Gastroesophageal sphincter (tissue), 4 donors: Measurements from ENCODE around the gene ZNF624. TPM values are rescaled to one million over a fixed set of nuclear protein-coding genes. Genes with fewer than 3 reads are reported as not detected.

Experiments
- ATAC-seq: fragments of 150-250 bp; one replicate; pipeline ENCODE4 v1.9.1; 2016; ENCODE audit warnings: mild to moderate bottlenecking, moderate library complexity
- H3K27ac ChIP-seq, 4 donors: fragments of 200-600 bp; sonication (generic) in 3 of 4; 1 replicate in 3 of 4; 2 replicates in 1 of 4; pipeline ENCODE4 v1.5.1; 2016 to 2019
- H3K27me3 ChIP-seq: fragments of 200-600 bp; sonication (generic); one replicate; pipeline ENCODE4 v1.5.1; 2019
- H3K36me3 ChIP-seq, 2 donors: fragments of 200-600 bp; sonication (generic); one replicate each; pipeline ENCODE4 v1.5.1; 2019; ENCODE audit warnings: control low read depth in 1 of 2
- H3K4me1 ChIP-seq, 3 donors: fragments of 200-600 bp; sonication (generic); 1 replicate in 2 of 3; 2 replicates in 1 of 3; pipeline ENCODE4 v1.5.1; 2016 to 2019; ENCODE audit warnings: control low read depth in 2 of 3
- H3K4me3 ChIP-seq, 2 donors: fragments of 200-600 bp; sonication (generic); one replicate each; pipeline ENCODE4 v1.5.1; 2019; ENCODE audit warnings: mild to moderate bottlenecking in 1 of 2, moderate library complexity in 1 of 2
- H3K9me3 ChIP-seq, 3 donors: fragments of 200-600 bp; sonication (generic); one replicate each; pipeline ENCODE4 v1.5.1; 2017 to 2019; ENCODE audit warnings: control low read depth in 2 of 3
- EP300 ChIP-seq: sonication (generic); formaldehyde crosslinking; IDR thresholded peaks from one replicate; pipeline ENCODE4 v1.6.1; 2017; ENCODE audit warnings: antibody characterized with exemption, mild to moderate bottlenecking
- POLR2A ChIP-seq, 2 donors: fragments of 450-650 bp; IDR thresholded peaks; one replicate each; pipeline ENCODE4 v1.6.1; 2017; ENCODE audit warnings: antibody characterized with exemption in 2 of 2, mild to moderate bottlenecking in 2 of 2, moderate library complexity in 1 of 2
- POLR2AphosphoS5 ChIP-seq: sonication (generic); formaldehyde crosslinking; IDR thresholded peaks from one replicate; pipeline ENCODE4 v1.6.1; 2017; ENCODE audit warnings: antibody characterized with exemption
- WGBS, 2 donors: methylation state at CpG; one replicate each; pipeline ENCODE4 v1.1.5; 2018; ENCODE audit warnings: low coverage in 1 of 2; 5-methylcytosine and 5-hydroxymethylcytosine counted together
- small RNA-seq, 4 donors: library from RNA; depleted of rRNA; stranded (forward); fragments of <200 nt; gene quantifications; one replicate each; pipeline ENCODE3, GENCODE V24; 2016
- total RNA-seq, 4 donors: library from RNA; depleted of rRNA; stranded (reverse); fragments of >200 nt; gene quantifications; one replicate each; pipeline ENCODE4 v1.1.0, GENCODE V29; 2016
- TF ChIP-seq, protein P1 (sequence below), 4 experiments: fragments of 200-600 bp in 2 of 4; fragments of 450-650 bp in 2 of 4; sonication (generic) in 1 of 4; IDR thresholded peaks; one replicate each; pipeline ENCODE4 v1.5.1; 2017 to 2019; ENCODE audit warnings: antibody characterized with exemption in 4 of 4, mild to moderate bottlenecking in 2 of 4, moderate library complexity in 2 of 4

ZNF624 gene
- total RNA-seq, 4 donors from 2014 or later: 3.0 to 4.4 (median 3.4) TPM

DNA sequence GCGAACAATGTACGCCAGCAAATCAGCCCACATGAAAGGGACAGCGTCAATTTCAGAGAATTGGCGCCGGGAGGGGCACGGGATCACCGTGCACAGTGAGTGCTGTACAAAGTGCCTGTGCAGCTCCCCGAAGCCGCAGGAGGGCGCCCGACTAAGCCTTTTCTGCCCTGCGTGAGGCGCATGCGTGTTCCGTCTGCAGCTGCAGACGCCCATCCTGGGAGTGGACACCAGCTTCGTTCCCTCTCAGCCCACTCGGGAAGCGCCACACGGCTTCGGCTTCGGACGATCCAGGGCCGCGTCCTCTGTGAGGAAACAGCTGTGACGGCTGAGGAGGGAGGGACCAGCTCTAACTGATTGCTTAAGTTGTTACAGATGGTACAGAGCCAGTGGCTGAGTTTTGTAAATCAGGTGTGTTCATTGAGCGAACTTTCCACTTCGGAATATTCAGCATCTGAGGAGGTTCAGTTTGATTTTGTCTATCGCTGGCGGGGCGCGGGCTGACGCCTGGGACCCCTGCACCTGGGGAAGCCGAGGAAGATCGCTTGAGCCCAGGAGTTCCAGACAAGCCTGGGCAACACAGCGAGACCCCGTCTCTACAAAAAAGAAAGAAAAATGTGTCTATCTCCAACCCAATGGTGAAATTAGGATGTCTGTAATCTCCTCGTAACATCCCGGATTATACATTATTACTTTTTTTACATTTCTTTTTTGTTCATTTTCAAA, 69.2 kb downstream of the ZNF624 start:
- 18 to 34% methylated on average over 8 to 16 of the region's 39 CpGs for WGBS, 2 donors
- H3K27ac ChIP-seq: peak overlapping the region in 3 of 4 donors; percentile 71 to 74 (median 74)
- H3K9me3 ChIP-seq: no peaks in the 10 kb centered on the region
- peak; percentile 96 for ATAC-seq
- TF ChIP-seq POLR2AphosphoS5 (peak; percentile 32), EP300 (no peak), POLR2A (IDR thresholded peaks at IDR 0.05) (no peak)
- TF ChIP-seq, protein P1, sequence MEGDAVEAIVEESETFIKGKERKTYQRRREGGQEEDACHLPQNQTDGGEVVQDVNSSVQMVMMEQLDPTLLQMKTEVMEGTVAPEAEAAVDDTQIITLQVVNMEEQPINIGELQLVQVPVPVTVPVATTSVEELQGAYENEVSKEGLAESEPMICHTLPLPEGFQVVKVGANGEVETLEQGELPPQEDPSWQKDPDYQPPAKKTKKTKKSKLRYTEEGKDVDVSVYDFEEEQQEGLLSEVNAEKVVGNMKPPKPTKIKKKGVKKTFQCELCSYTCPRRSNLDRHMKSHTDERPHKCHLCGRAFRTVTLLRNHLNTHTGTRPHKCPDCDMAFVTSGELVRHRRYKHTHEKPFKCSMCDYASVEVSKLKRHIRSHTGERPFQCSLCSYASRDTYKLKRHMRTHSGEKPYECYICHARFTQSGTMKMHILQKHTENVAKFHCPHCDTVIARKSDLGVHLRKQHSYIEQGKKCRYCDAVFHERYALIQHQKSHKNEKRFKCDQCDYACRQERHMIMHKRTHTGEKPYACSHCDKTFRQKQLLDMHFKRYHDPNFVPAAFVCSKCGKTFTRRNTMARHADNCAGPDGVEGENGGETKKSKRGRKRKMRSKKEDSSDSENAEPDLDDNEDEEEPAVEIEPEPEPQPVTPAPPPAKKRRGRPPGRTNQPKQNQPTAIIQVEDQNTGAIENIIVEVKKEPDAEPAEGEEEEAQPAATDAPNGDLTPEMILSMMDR (IDR thresholded peaks at IDR 0.05): peak; percentile 68 to 97 (median 78)
- no peaks in the 10 kb centered on the region for H3K36me3 ChIP-seq
- H3K4me1 ChIP-seq: peaks cover 0 to 22% (median 8%) of the 10 kb centered on the region in 3 donors
- no peaks in the 10 kb centered on the region for H3K27me3 ChIP-seq
- H3K4me3 ChIP-seq: peak overlapping the region; percentile 0 to 48

DNA sequence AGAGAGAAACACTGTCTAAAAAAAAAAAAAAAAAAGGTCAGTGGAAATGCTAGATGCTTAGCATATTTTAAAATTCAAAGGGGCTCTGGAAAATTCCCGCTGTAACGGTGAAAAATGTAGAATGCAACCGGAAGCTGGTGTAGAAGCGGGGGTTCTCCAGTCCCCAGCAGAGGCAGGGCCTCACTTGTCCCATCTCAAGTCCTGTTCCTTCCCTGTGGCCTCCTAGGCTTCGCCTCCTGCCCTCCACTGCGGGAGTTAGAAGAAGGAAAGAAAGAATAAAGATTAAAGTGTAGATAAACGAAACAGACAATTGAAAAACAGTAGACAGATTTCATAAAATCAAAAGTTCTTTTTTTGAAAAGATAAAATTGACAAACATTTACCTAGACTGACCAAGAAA, 69.9 kb downstream of the ZNF624 start:
- Histone ChIP-seq H3K4me3 (peak overlapping the region in 1 of 2 donors; percentile 48), H3K27ac (peak overlapping the region in 3 of 4 donors; percentile 71 to 74 (median 74)), H3K27me3 (no peaks in the 10 kb centered on the region), H3K36me3 (no peaks in the 10 kb centered on the region), H3K4me1 (peaks cover 0 to 17% (median 8%) of the 10 kb centered on the region in 3 donors), H3K9me3 (no peaks in the 10 kb centered on the region)
- TF ChIP-seq EP300 (no peak), POLR2A (IDR thresholded peaks at IDR 0.05) (no peak)
- no peak for ATAC-seq
- 37 to 39% methylated on average over 6 to 7 of the region's 7 CpGs for WGBS, 2 donors

DNA sequence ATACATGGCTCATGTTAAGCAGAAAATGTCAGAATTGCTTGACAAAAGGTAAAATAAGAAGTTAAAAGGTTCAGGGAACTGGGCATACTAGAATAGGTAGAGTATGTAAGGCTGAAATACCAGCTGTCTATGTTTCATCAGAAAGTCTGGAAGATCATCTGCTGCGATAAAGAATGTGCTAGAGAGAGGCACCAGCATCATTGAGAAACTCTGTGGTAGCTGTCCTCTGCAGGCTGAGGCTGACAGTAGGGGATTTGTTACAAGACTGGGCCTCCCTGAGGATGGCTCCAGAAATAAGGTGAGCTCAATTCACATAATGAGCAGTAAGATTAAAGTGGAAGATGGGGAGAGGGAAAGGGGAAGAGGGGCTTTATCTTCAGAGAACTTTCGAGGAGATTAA, 80.2 kb downstream of the ZNF624 start:
- Histone ChIP-seq H3K27ac (no peak overlapping the region), H3K4me3 (no peak overlapping the region), H3K9me3 (no peaks in the 10 kb centered on the region), H3K36me3 (no peaks in the 10 kb centered on the region), H3K27me3 (peaks cover 13% of the 10 kb centered on the region), H3K4me1 (peaks cover 0 to 10% (median 1%) of the 10 kb centered on the region in 3 donors)
- TF ChIP-seq, protein P1 (IDR thresholded peaks at IDR 0.05): no peak
- TF ChIP-seq POLR2A (IDR thresholded peaks at IDR 0.05) (no peak), EP300 (no peak), POLR2AphosphoS5 (no peak)
- WGBS, 2 donors: 74 to 82% methylated on average over 2 of the region's 2 CpGs
- ATAC-seq: no peak

Small RNAs within 50 kb of the gene (small RNA-seq; reads per million reads assigned to genes)
- 0 reads per million in 4 donors for gene RNU6-405P

Other genes with a start within 250 kb of the ZNF624 start
- 10 to 100 TPM in 3 of 4 donors, 1 to 10 TPM in 1; 6.5 to 15.5 (median 11.6) TPM for gene TRPV2, start 238.3 kb downstream of the ZNF624 start, total RNA-seq
- gene LRRC75A, start 161.7 kb downstream of the ZNF624 start, total RNA-seq: 1 to 10 TPM in 3 of 4 donors, under 1 TPM in 1; 0.94 to 4.0 (median 2.3) TPM
- 10 to 100 TPM in 1 of 4 donors, 1 to 10 TPM in 3; 6.7 to 11.9 (median 9.3) TPM for gene ZNF287, start 84.6 kb downstream of the ZNF624 start, total RNA-seq
- 10 to 100 TPM in 1 of 4 donors, 1 to 10 TPM in 2, under 1 TPM in 1; 0.67 to 14.4 (median 5.7) TPM for gene CCDC144A, start 36.4 kb upstream of the ZNF624 start, total RNA-seq